ENCODE data around the gene PRTG. TPM values are rescaled to one million over a fixed set of nuclear protein-coding genes. Genes with fewer than 3 reads are reported as not detected.
A peak's percentile ranks its signal among the peaks of the same experiment; 100 is the strongest.

The PRTG gene
- total and polyA plus RNA-seq, 2 of the 13 experiments (the other 11 are each of a cell fraction or from before 2014, with no cell fraction given), result 13.2 to 22.3 TPM

DNA sequence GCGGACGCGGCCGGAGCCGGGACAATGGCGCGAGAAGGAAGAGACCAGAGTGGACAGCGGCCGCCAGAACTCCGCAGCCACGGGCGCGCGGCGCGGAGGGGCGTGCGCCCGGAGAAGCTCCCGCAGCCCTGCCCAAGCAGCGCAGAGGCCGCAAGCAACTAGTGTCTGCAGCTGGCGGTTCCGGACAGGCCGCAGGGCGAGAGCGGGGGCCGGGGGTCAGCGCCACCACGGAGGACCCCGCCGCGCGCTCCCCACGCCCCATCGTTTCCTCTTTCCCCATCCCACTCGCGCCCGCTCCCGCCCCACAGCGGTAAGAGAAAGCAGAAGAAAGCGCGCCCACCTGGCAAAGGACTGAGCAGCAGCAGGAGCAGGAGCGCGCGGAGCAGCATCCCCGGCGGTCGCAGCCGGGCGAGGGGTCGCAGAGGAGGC is 440 bp downstream of the PRTG start (continued):
- TF ChIP-seq ZNF225 (CRISPR knock-in tag; IDR thresholded peaks at IDR 0.05) (no peak), ZNF34 (CRISPR knock-in tag; IDR thresholded peaks at IDR 0.05; ENCODE audit: borderline replicate concordance) (no peak), ZNF749 (CRISPR knock-in tag; IDR thresholded peaks at IDR 0.05; ENCODE audit: borderline replicate concordance) (no peak), SRSF1 (optimal IDR thresholded peaks at IDR 0.05; ENCODE audit: low read depth, low read length) (no peak), TGIF2 (CRISPR knock-in tag; IDR thresholded peaks at IDR 0.05) (0 out of 2 replicates have a peak, but pooled peaks have one; percentile 37), ZNF205 (CRISPR knock-in tag; IDR thresholded peaks at IDR 0.05) (no peak), EED (CRISPR knock-in tag; IDR thresholded peaks at IDR 0.05) (no peak), NFRKB (IDR thresholded peaks at IDR 0.05) (no peak), DR1 (CRISPR knock-in tag; IDR thresholded peaks at IDR 0.05) (no peak), GTF3A (CRISPR knock-in tag; conservative IDR thresholded peaks at IDR 0.05) (0 out of 2 replicates have a peak, but pooled peaks have one; percentile 58), SIN3B (IDR thresholded peaks at IDR 0.05; ENCODE audit: low read length) (no peak), ZSCAN12 (CRISPR knock-in tag; IDR thresholded peaks at IDR 0.05) (no peak; the same call in 1 of the 2 replicates), MTA3 (CRISPR knock-in tag; IDR thresholded peaks at IDR 0.05) (no peak), PPARG (CRISPR knock-in tag; conservative IDR thresholded peaks at IDR 0.05) (no peak), KDM5B (CRISPR knock-in tag; IDR thresholded peaks at IDR 0.05; ENCODE audit: borderline replicate concordance) (no peak)
- TF ChIP-seq, protein P1, sequence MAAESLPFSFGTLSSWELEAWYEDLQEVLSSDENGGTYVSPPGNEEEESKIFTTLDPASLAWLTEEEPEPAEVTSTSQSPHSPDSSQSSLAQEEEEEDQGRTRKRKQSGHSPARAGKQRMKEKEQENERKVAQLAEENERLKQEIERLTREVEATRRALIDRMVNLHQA (CRISPR knock-in tag; IDR thresholded peaks at IDR 0.05), result no peak
- TF ChIP-seq, protein P2, sequence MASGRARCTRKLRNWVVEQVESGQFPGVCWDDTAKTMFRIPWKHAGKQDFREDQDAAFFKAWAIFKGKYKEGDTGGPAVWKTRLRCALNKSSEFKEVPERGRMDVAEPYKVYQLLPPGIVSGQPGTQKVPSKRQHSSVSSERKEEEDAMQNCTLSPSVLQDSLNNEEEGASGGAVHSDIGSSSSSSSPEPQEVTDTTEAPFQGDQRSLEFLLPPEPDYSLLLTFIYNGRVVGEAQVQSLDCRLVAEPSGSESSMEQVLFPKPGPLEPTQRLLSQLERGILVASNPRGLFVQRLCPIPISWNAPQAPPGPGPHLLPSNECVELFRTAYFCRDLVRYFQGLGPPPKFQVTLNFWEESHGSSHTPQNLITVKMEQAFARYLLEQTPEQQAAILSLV (CRISPR knock-in tag; IDR thresholded peaks at IDR 0.05; ENCODE audit: borderline replicate concordance), result no peak
- TF ChIP-seq, protein P3, sequence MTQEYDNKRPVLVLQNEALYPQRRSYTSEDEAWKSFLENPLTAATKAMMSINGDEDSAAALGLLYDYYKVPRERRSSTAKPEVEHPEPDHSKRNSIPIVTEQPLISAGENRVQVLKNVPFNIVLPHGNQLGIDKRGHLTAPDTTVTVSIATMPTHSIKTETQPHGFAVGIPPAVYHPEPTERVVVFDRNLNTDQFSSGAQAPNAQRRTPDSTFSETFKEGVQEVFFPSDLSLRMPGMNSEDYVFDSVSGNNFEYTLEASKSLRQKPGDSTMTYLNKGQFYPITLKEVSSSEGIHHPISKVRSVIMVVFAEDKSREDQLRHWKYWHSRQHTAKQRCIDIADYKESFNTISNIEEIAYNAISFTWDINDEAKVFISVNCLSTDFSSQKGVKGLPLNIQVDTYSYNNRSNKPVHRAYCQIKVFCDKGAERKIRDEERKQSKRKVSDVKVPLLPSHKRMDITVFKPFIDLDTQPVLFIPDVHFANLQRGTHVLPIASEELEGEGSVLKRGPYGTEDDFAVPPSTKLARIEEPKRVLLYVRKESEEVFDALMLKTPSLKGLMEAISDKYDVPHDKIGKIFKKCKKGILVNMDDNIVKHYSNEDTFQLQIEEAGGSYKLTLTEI (CRISPR knock-in tag; conservative IDR thresholded peaks at IDR 0.05), result no peak
- TF ChIP-seq, protein P4, sequence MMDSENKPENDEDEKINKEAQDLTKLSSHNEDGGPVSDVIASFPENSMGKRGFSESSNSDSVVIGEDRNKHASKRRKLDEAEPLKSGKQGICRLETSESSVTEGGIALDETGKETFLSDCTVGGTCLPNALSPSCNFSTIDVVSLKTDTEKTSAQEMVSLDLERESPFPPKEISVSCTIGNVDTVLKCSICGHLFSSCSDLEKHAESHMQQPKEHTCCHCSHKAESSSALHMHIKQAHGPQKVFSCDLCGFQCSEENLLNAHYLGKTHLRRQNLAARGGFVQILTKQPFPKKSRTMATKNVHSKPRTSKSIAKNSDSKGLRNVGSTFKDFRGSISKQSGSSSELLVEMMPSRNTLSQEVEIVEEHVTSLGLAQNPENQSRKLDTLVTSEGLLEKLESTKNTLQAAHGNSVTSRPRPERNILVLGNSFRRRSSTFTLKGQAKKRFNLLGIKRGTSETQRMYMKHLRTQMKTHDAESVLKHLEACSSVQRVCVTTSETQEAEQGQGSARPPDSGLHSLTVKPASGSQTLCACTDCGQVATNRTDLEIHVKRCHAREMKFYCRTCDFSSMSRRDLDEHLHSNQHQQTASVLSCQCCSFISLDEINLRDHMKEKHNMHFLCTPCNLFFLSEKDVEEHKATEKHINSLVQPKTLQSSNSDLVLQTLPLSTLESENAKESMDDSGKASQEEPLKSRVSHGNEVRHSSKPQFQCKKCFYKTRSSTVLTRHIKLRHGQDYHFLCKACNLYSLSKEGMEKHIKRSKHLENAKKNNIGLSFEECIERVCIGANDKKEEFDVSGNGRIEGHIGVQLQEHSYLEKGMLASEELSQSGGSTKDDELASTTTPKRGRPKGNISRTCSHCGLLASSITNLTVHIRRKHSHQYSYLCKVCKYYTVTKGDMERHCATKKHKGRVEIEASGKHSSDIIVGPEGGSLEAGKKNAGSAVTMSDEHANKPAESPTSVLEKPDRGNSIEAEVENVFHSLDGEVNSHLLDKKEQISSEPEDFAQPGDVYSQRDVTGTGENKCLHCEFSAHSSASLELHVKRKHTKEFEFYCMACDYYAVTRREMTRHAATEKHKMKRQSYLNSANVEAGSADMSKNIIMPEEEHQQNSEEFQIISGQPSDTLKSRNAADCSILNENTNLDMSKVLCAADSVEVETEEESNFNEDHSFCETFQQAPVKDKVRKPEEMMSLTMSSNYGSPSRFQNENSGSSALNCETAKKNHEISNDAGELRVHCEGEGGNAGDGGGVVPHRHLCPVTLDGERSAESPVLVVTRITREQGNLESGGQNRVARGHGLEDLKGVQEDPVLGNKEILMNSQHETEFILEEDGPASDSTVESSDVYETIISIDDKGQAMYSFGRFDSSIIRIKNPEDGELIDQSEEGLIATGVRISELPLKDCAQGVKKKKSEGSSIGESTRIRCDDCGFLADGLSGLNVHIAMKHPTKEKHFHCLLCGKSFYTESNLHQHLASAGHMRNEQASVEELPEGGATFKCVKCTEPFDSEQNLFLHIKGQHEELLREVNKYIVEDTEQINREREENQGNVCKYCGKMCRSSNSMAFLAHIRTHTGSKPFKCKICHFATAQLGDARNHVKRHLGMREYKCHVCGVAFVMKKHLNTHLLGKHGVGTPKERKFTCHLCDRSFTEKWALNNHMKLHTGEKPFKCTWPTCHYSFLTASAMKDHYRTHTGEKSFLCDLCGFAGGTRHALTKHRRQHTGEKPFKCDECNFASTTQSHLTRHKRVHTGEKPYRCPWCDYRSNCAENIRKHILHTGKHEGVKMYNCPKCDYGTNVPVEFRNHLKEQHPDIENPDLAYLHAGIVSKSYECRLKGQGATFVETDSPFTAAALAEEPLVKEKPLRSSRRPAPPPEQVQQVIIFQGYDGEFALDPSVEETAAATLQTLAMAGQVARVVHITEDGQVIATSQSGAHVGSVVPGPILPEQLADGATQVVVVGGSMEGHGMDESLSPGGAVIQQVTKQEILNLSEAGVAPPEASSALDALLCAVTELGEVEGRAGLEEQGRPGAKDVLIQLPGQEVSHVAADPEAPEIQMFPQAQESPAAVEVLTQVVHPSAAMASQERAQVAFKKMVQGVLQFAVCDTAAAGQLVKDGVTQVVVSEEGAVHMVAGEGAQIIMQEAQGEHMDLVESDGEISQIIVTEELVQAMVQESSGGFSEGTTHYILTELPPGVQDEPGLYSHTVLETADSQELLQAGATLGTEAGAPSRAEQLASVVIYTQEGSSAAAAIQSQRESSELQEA (CRISPR knock-in tag; IDR thresholded peaks at IDR 0.05; ENCODE audit: not compliant biosample characterization), result no peak

All from HepG2 (cell line).